Suppressor macrophage treated with lipopolysaccharide for 4 hours (primary cell): ENCODE measurements around the gene C20orf173.
"Not testable (repeated sequence)": the region's sequence is repeated elsewhere in the genome, so short reads cannot be mapped to it uniquely, and the experiment has no call there.

ENCODE experiments used
- DNase-seq: peaks from one replicate; pipeline ENCODE4 v3.0.0-alpha.2; 2020

The C20orf173 gene

GRCh38 chr20:35544941-35545340 lies 15.5 kb upstream of the C20orf173 start:
- not testable (repeated sequence) for DNase-seq

GRCh38 chr20:35544436-35544835 lies 15.0 kb upstream of the C20orf173 start:
- no peak for DNase-seq

GRCh38 chr20:35542990-35543389 lies 13.5 kb upstream of the C20orf173 start:
- DNase-seq, result no peak

GRCh38 chr20:35541783-35542662 lies 12.6 kb upstream of the C20orf173 start, which contains the start of gene ERGIC3:
ERGIC3 (plus strand) TSS chr20:35542078; CDS start chr20:35542098, 20 bp downstream.
- DNase-seq, result peak; percentile 98

- no peak for DNase-seq
Measured at GRCh38 chr20:35541118-35541782, 11.8 kb upstream of the C20orf173 start.

- DNase-seq, result peak; percentile 50
Measured at GRCh38 chr20:35539756-35540212, 10.3 kb upstream of the C20orf173 start.

GRCh38 chr20:35527122-35527769 lies 2.2 kb downstream of the C20orf173 start:
- DNase-seq, result no peak

- DNase-seq, result no peak
Measured at GRCh38 chr20:35525639-35526038, 3.8 kb downstream of the C20orf173 start.

- peak; percentile 16 for DNase-seq
Measured at GRCh38 chr20:35523298-35523888, 6.1 kb downstream of the C20orf173 start.

GRCh38 chr20:35518955-35519354 lies 10.5 kb downstream of the C20orf173 start:
- DNase-seq, result no peak

GRCh38 chr20:35517767-35518166 lies 11.7 kb downstream of the C20orf173 start:
- not testable (repeated sequence) for DNase-seq

GRCh38 chr20:35517125-35517524 lies 12.3 kb downstream of the C20orf173 start:
- DNase-seq, result no peak

- DNase-seq, result no peak
Measured at GRCh38 chr20:35515949-35516645, 13.4 kb downstream of the C20orf173 start.

- no peak for DNase-seq
Measured at GRCh38 chr20:35515341-35515740, 14.1 kb downstream of the C20orf173 start.

- DNase-seq, result no peak
Measured at GRCh38 chr20:35514371-35514932, 15.0 kb downstream of the C20orf173 start.

GRCh38 chr20:35511814-35512420 lies 17.5 kb downstream of the C20orf173 start:
- no peak for DNase-seq

- no peak for DNase-seq
Measured at GRCh38 chr20:35510951-35511735, 18.3 kb downstream of the C20orf173 start.

GRCh38 chr20:35508493-35509218 lies 20.8 kb downstream of the C20orf173 start:
- no peak for DNase-seq

GRCh38 chr20:35506872-35507638 lies 22.4 kb downstream of the C20orf173 start:
- no peak for DNase-seq
